Erythroblast (primary cell): Measurements from ENCODE around the gene WFDC10B.

Source experiments
- GATA1 ChIP-seq: IDR thresholded peaks from 2 replicates; pipeline ENCODE4 v1.6.1; 2011; ENCODE audit warnings: low read depth, mild to moderate bottlenecking, control low read depth, low read length, moderate library complexity
- POLR2A ChIP-seq: IDR thresholded peaks from 2 replicates; pipeline ENCODE4 v1.6.1; 2011; ENCODE audit warnings: mild to moderate bottlenecking, low read length

DNA sequence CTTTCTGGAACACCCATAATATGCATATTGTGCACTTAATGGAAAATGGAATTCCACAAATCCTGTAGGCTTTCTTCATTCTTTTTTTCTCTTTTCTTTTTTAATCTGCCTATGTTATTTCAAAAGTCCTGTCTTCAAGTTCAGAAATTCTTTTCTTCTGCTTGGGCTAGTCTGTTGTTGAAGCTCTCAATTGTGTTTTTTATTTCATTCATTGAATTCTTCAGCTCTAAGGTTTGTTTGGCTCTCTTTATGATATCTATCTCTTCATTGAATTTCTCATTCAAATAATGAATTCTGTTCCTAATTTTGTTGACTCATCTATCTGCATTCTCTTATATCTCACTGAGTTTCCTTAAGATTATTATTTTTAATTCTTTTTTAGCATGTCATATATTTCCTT is 27.4 kb upstream of the WFDC10B start:
- TF ChIP-seq POLR2A (no peak), GATA1 (no peak)
